B cell (primary cell): Measurements from ENCODE around the gene CEP131.

Experiments
- EZH2 ChIP-seq: IDR thresholded peaks from 2 replicates; pipeline ENCODE4 v1.6.1; 2012; ENCODE audit warnings: borderline replicate concordance, low read depth, mild to moderate bottlenecking, moderate library complexity, low read length; ENCODE audit not compliant: insufficient read depth, poor library complexity, severe bottlenecking
- TF ChIP-seq, protein P1 (sequence below): fragments of 200-600 bp; IDR thresholded peaks from one replicate; pipeline ENCODE4 v1.8.0; 2022; ENCODE audit warnings: antibody characterized with exemption, mild to moderate bottlenecking

GRCh38 chr17:81209141-81209540 lies 13.6 kb downstream of the CEP131 start:
- TF ChIP-seq, protein P1, sequence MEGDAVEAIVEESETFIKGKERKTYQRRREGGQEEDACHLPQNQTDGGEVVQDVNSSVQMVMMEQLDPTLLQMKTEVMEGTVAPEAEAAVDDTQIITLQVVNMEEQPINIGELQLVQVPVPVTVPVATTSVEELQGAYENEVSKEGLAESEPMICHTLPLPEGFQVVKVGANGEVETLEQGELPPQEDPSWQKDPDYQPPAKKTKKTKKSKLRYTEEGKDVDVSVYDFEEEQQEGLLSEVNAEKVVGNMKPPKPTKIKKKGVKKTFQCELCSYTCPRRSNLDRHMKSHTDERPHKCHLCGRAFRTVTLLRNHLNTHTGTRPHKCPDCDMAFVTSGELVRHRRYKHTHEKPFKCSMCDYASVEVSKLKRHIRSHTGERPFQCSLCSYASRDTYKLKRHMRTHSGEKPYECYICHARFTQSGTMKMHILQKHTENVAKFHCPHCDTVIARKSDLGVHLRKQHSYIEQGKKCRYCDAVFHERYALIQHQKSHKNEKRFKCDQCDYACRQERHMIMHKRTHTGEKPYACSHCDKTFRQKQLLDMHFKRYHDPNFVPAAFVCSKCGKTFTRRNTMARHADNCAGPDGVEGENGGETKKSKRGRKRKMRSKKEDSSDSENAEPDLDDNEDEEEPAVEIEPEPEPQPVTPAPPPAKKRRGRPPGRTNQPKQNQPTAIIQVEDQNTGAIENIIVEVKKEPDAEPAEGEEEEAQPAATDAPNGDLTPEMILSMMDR = no peak
- no peak for TF ChIP-seq EZH2
